Midbrain (tissue), 1 donor: Measurements from ENCODE around the gene COG8.
"Not testable (repeated sequence)": the region's sequence is repeated elsewhere in the genome, so short reads cannot be mapped to it uniquely, and the experiment has no call there.

Source experiments
- DNase-seq: peaks from one replicate; lab custom pipeline; 2025; lab: John Stamatoyannopoulos, UW

COG8 gene

DNA sequence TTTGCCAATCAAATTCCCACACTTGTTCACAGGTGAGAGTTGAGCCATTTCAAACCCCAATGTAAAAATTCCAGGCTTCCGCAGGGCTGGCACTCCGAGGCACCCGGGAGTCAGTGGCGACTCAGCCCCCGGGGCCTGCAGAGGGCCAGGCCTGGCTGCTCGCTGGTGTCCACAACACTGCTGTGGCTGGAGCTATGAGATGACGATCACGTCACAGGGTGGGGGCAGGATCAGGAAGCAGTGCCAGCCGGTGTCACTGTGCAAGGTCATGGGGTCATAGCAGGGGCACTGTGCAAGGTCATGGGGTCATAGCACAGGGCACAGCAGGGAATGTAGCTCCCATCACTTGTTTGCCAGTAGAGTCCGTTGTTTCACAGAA is 20.5 kb downstream of the COG8 start:
- no peak for DNase-seq

DNA sequence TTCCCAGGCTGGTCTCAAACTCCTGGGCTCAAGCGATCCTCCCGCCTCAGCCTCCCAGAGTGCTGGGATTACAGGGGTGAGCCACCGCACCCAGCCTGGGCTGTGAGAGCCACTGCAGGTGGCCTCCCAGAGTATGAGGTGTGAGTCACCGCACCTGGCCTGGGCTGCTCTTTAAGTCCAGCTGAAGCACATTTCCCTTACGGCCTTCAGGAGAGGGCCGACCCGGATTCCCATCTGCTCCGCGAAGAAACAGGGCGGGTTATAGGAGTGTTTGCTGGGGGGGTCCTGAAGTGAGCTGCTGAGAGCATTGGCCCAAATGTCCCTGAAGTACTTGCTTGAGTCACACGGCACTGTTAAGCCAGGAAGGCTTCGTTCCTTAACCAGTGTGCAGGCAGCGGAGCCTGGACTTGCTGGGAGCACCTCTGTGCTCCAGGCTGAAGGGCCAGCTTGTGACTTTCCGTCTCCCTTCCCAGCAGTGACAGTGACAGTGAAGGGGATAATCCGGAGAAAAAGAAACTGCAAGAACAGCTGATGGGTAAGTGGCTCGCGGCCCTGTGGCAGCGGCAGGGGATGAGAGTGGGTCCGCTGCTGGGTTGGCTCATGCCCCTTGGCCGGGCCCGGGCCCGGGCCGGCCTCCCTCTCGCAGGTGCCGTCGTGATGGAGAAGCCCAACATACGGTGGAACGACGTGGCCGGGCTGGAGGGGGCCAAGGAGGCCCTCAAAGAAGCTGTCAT is 21.0 kb downstream of the COG8 start:
- DNase-seq: no peak

DNA sequence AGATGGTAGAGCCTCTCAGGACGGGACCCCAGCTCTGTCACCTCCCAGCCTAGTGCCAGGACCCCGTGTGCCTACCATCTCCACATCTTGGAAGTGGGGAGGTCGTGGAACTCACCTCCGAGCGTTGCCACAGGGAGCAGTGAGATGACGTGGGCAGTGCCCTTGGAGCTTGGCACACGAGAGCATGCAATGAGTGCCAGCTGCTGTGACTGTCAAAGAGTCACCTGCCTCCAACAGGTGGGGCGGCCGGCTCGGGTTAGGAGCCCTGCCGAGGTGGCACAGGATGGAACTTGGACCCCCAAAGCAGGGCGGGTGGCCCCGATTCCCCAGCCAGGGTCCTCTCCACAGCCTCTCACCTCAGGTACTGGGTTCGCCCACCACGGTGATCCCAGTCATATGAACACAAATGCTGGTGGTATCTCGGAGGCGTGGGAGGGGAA is 22.7 kb downstream of the COG8 start:
- DNase-seq: no peak

DNA sequence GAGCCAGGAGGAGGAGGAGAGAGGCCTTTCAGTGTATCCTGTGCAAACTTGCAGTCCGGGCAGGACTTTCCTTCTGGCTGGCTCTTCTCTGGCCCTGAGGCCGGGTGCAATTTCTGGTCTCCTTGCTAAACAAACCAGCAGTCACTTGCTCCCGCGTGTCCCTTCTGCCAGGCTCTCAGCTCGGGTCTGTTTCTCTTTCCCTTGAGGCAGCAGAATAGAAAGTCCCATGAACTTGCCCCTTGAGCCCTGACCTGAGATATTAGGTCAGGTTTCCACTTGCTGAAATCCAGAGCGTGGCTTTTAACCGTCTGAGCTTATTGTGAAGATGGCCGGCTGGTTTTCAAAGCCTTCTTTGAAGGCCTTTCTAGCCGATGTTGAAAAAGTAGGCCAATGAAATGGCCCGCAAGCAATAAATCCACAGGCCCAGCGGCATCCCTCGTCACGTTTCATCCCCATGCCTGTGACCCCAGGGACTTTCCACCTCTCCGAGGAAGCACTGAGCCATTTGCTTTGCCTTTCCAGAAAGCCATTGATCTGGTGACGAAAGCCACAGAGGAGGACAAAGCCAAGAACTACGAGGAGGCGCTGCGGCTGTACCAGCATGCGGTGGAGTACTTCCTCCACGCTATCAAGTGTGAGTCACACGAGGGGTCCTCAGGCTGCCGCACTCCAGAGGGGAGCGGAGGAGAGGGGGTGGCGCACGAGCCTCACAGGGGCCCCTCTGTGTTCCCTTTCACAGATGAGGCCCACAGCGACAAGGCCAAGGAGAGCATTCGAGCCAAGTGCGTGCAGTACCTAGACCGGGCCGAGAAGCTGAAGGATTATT is 23.7 kb downstream of the COG8 start:
- DNase-seq: no peak

DNA sequence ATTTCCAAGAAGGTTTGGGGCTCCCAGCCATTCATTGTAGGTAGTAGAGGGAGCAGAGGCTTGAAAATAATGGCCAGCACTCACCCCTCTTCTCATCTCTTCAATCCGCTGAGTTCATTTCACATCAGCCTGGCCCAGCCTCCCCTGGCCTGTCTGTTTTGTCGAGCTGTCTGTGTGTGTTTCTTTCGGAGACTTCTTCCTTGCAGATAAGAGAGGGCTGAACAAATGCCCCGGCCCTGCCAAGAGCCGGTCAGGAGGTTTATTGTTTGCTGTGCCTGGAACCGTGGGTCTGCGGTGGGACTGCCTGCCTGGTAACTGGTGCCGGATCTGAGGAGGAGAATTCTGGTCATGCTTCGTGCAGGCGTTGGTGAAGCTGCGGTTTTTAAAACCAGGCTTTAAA is 24.8 kb downstream of the COG8 start:
- DNase-seq: no peak

DNA sequence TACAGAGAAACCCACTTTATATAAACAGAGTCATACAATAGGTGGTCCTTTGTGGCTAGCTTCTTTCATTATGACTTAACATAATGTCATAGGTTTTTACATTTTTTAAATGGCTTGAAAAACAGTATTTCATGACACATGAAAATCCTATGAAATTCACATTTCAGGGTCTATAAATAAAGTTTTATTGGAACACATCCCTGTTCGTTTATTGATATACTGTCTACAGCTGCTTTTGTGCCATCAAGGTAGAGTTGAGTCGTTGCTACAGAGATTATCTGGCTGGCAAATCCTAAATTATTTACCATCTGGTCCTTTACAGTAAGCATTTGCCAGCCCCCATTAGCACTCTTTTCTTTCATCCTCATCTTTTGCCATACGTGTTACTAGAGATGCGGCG is 25.9 kb downstream of the COG8 start:
- DNase-seq: no peak

DNA sequence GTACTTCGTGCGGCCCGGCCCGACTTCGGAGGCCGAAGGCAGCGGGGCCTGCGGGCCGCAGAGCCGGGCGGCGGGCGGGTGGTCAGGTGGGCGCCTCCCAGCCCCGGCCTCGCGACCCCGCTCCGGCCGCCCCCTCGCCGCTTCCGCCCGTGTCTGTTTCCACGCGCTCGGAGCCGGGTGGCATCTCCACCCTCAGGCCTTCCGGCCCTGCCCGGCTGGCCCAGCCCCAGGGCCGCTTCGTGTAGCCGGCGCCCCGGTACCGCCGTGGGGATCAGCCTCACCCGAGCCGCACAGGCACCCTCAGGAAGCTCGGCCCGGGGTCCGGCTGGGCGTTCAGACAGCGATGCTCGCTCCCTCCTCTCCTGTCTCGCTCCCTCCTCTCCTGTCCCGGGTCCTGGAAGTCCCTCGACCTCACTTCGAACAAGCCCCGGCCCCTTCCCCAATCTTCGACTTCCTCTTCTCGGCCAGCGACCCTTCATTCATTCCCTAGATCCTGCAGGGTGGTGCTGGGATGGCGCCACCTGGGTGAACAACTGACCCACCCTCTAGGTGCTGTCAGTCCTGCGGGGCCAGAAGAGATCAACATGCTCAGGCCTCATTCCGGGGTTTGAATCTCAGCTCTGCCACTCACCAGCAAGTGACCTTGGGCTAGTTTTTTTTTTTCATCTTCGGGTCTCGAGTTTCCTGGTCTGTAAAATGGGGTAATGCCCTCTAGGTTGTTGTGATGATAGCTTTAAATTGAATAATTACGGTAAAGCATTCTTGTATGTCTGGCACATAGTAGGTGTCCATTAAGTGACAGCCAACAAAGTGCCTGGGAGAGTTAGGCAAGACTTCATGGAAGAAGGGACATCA is 27.6 kb downstream of the COG8 start:
- no peak for DNase-seq

DNA sequence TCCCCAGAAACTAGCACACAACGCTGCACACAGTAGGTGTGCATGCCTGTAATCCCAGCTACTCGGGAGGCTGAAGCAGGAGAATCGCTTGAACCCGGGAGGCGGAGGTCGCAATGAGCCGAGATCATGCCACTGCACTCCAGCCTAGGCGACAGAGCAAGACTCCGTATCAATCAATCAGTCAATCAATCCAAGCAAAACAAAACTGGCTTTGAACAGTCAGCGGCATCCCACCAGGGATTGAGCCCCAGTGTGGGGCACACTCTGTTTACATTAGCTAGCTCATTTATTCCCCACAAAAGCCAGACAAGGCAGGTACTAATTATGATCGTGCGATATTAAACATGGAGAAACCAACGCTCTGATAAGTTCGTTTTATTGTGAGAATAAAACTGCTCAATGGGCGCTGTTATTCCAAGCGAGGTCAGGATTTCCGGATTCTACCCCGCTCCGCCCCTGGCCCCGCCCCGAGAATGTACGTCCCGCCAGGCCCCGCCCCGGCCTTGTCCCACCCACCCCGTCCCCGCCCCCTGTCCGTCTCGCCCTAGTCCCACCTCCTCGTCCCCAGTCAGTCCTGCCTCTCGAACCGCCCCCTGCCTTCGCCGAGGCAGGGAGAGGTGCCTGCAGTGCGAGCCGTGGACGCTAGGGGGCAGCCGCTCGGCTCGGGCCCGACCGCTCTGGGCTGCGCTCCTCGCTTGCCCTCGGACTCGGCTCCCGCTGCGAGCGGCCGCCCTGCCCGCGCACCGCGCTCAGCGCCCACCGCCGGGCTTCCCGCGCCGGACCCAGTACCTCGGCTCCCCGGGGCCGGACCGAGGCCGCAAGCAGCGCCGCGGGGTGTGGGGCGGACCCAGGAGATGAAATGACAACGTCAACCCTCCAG is 28.5 kb downstream of the COG8 start, which contains the start of gene VPS4A:
Gene VPS4A (plus strand): TSS at position 698 of the 880 bp plus-strand sequence. CDS start 162 bp downstream, at position 860.
- peak; percentile 96 for DNase-seq

DNA sequence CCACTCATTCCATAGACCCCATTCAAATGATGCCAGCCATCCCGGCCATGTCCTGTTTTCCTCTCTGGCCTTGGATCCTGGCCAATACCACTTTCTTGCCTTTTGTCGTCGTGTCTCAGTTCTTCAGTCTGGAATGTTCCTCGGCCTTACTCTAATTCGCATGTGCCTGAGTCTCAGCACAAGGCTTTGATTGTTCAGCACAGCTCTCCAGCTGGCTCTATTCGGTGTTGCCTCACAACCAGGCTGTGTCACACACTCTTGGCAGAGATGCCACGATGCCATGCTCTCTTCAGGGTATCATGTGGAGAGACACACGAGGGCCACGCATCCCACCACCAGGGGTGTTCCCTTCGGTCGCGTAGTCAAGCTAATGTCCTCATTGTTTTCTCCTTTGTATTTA is 30.0 kb downstream of the COG8 start:
- peak; percentile 75 for DNase-seq

DNA sequence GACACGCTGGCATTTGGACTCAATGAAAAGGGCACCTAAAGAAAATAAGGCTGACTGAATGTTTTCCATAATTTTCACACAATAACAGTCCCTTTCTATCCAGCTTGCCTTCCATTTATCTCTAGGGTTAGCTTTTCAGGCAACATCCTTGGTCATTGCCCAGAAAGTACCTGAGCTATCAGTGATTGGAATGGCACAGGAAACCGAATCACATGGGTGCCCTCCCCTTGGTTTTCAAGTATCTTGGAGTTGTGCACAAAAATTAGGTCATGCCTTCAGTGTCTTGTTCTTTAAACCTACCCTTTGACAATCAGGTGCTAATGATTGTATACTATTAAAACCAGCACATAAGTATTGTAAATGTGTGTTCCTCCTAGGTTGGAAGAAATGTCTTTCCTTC is 31.5 kb downstream of the COG8 start:
- no peak for DNase-seq

DNA sequence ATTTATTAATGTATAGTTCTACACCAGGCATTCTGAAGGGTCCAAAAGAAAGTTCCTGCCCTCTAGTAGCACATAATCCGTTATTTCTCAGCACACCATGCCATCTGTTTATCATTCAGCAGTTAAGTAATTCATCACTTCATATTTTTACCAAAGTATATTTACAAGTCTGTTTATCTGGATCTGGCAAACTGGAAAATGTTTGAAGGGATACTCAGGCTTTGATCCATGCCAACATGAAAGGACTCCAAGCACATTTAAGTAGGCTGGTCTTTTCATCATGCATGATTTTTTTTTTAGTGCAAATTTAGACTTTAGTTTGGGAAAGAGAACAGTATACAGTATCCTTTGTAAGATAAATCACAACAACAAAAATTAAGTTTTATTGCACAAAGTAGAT is 32.3 kb downstream of the COG8 start:
- no peak for DNase-seq

DNA sequence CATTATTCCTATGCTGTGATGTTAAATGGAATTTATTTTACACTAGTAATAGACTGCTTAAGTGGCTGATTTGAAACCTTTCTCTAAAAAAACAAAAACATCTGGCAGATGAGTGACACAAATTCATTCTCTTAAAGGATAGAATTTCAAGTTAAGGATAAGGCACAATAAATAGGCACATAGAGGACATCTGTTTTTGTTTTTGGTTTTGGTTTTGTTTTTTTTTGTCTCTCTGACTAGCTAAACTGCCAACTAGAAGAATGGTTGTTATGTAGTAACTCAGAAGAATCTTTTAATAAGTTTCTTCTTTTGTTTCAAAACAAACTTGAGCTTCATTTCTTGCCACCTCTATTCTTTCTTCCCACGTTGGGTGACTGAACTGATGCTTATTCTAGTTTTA is 33.3 kb downstream of the COG8 start:
- no peak for DNase-seq

DNA sequence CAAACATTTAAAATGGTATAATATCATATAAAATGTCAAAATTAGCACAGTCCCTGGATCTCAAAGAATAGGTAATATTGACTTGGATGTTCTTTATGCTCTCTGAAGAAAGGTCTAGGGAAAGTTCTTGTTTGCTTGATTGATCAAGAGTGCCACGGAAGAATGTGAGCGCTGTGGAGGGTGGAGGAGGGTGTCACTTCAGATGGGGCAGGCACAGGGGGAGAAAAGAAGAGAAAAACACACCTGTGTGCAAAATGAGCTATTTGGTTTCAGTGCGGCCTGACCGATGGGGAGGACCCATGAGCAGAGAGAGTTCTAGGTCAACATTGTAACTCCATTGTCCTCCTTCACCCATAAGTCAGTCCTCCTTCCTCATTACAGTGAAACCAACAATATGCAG is 37.1 kb downstream of the COG8 start:
- DNase-seq: no peak

DNA sequence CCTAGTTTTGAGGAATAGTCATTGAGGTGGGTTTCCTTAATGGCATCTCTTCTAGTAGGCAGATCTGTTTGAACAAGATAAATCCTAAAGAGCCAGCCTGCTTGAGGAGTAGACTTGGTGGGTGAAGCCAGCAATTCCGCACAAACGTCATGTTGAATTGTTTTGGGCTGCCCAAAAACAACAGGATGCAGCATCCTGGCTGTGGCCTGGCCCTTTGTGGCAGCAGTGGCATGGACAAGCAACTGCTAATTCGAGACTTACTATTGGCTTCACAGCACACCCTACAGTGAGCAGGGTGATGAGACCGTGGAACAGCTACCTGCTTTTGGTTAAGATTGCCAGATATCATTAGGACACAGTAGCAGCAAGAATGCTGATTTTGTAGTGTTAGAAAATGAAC is 37.5 kb downstream of the COG8 start:
- no peak for DNase-seq

DNA sequence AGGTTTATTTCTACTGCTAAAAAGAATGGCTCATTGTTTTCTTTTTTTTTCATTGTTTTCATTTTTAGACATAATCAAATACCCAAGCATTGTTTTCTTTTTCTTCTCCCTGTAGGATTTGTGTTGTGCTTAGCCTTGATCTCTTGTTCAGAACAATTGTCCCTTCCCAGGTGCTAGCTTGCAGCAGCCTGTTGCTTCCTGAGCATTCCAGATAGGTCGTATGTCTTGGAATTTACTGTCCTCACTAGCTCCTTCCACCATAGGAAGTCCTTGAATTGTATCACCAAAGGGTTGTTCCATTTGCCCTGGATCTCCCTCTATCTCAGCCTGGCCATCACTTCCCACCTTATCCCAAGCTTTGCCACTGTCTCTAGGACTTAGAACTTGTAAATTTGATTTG is 38.2 kb downstream of the COG8 start:
- no peak for DNase-seq

DNA sequence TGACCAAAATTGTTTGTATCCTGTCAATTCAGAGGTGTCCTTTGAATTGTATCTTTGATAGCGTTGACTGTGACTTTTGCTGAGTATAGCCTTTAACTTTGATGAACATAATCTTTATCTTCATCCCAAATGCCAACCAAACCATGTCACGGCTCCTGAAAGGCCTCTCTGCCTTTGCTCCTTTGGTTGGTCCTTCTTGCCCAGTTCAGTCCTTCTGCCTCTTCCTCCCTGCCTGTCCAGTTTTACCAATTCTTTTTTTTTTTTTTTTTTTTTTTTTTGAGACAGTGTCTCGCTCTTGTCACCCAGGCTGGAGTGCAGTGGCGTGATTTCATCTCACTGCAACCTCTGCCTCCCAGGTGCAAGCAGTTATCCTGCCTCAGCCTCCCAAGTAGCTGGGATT is 41.1 kb downstream of the COG8 start:
- no peak for DNase-seq

DNA sequence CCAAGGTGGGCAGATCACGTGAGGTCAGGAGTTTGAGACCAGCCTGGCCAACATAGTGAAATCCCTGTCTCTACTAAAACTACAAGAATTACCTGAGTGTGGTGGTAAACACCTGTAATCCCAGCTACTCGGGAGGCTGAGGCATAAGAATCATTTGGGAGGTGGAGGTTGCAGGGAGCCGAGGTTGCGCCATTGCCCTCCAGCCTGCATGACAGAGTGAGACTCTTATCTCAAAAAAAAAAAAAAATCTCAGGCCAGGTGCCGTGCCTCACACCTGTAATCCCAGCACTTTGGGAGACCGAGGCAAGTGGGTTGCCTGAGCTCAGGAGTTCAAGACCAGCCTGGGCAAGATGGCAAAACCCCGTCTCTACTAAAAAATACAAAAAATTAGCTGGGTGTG is 42.6 kb downstream of the COG8 start:
- not testable (repeated sequence) for DNase-seq

DNA sequence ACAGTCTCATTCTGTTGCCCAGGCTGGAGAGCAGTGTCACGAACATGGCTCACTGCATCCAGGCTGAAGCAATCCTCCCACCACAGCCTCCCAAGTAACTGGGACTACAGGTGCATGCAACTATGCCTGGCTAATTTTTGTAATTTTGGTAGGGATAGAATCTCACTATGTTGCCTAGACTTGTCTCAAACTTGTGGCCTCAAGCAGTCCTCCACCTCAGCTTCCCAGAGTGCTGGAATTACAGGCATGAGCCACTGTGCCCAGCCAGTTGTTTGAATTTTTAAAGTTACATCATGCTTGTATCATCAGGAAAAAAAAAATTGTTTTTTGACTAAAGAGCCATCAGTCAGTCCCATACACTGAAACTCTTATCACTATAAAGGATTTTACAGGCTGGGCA is 45.3 kb downstream of the COG8 start:
- no peak for DNase-seq

DNA sequence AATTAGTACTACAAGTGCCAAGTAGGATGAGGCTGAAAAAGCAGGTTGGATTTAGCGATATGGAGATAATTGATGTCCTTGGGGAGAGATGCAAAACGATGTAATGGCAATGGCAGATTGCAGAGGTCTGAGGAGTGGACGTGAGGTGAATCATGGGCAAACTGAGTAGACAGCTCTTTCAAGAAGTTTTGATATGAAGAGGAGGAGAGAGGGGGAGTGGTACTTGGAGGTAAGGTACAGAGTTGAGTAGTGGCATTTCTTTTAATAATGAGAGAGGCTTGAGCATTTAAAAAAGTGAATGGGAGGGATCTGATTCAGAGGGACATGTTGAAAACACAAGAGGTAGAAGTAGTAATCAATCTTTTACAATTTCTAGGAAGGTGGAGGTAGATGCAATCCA is 46.0 kb downstream of the COG8 start:
- DNase-seq: no peak

DNA sequence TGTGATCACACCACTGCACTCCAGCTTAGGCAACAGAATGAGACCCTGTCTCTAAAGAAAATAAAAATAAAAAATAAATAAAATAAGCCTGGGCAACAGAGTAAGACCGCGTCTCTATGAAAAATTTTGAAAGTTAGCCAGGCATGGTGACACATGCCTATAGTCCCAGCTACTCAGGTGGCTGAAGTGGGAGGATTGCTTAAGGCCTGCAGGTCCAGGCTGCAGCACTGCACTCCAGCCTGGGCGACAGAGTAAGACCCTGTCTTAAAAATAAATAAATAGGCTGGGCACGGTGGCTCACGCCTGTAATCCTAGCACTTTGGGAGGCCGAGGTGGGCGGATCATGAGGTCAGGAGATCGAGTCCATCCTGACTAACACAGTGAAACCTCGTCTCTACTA is 47.7 kb downstream of the COG8 start:
- DNase-seq: not testable (repeated sequence)

DNA sequence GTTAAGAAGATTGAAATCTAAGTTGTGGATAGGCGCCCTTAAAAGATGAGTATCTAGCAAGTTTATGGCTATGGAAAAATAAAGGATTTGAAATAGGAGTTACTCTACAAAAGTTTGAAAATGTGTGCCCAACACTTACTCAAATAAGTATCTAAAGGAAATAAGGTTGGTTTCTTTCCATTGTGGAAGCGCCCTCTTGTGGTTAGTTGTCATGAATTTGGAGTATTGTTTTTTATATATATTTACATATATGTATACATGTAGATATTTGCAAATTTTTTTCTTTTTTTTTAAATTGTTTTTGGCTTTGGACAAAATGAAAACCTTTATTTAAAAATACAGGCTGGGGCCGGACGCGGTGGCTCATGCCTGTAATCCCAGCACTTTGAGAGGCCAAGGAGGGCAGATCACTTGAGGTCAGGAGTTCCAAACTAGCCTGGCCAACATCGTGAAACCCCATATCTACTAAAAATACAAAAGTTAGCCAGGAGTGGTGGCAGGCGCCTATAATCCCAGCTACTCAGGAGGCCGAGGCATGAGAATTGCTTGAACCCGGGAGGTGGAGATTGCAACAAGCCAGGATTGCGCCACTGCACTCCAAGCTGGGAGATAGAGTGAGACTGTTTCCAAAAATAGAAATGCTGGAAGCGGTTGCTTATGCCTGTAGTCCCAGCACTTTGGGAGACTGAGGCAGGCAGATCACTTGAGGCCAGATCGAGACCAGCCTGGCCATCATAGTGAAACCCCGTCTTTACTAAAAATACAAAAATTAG is 52.2 kb downstream of the COG8 start:
- DNase-seq: peak; percentile 50
